Measurements from ENCODE around the gene ELFN1. TPM values are rescaled to one million over a fixed set of nuclear protein-coding genes. Genes with fewer than 3 reads are reported as not detected.

ELFN1 gene
- total RNA-seq, 1 experiment from 2014 or later: 0.69 TPM

DNA sequence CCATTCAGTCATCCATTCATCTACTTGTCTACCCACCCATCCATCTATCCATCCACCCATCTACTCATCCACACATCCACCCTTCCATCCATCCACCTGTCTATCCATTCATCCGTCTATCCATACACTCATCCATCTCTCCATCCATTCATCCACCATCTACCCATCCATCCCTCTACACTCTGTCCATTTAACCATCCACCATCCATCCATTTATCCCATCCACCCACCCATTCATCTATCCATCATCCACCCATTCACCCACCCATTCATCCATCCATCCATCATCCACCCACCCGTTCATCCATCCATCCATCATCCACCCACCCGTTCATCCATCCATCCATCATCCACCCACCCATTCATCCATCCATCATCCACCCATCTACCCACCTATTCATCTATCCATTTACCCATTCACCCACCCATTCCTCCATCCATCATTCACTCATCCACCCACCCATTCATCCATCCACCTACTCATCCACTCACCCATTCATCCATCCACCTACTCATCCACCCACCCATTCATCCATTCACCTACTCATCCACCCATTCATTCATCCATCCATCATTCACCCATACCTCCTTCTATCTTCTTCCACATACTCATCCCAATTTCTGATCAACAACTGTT is 39.3 kb upstream of the ELFN1 start:
- intact Hi-C loops (cut with micrococcal nuclease): no loop called here
- BruUV-seq (replicated peaks): no TSS peak
- ChIA-PET POLR2A (ENCODE audit: unreplicated experiment) (no interaction called here), CTCF (no interaction called here)
- TF ChIP-seq EZH2phosphoT487 (IDR thresholded peaks at IDR 0.05; ENCODE audit: borderline replicate concordance, low read length) (no peak), CTCF (conservative IDR thresholded peaks at IDR 0.05; ENCODE audit: low read depth, low read length) (no peak), EZH2 (IDR thresholded peaks at IDR 0.05; ENCODE audit: low read length, unreplicated experiment) (no peak)
- ATAC-seq: no peak
- no peaks in the 10 kb centered on the region; the same call in 1 of the 2 replicates for H3K27me3 ChIP-seq (ENCODE audit: low read length)
- DNase-seq: no peak
- H3K4me2 ChIP-seq (ENCODE audit: low read length): no peak overlapping the region
- H3K4me1 ChIP-seq (ENCODE audit: insufficient read depth, low read length): no peaks in the 10 kb centered on the region
- no peaks in the 10 kb centered on the region for H3F3A ChIP-seq (ENCODE audit: low read length, unreplicated experiment)
- H3K9me3 ChIP-seq (ENCODE audit: low read length): no peaks in the 10 kb centered on the region
- no peak overlapping the region for H3K27ac ChIP-seq (ENCODE audit: low read length)
- no peaks in the 10 kb centered on the region for H4K20me1 ChIP-seq (ENCODE audit: low read length)
- no peaks in the 10 kb centered on the region for H3K79me2 ChIP-seq (ENCODE audit: low read length)
- no peak overlapping the region for H2AFZ ChIP-seq (ENCODE audit: low read length)
- no peaks in the 10 kb centered on the region for H3K9me2 ChIP-seq (replicated peaks; ENCODE audit: low read length)
- no peak overlapping the region for H3K9ac ChIP-seq (ENCODE audit: low read length)
- no peaks in the 10 kb centered on the region for H3K36me3 ChIP-seq (ENCODE audit: low read depth, low read length)
- H3K4me3 ChIP-seq (ENCODE audit: low read length): no peak overlapping the region

DNA sequence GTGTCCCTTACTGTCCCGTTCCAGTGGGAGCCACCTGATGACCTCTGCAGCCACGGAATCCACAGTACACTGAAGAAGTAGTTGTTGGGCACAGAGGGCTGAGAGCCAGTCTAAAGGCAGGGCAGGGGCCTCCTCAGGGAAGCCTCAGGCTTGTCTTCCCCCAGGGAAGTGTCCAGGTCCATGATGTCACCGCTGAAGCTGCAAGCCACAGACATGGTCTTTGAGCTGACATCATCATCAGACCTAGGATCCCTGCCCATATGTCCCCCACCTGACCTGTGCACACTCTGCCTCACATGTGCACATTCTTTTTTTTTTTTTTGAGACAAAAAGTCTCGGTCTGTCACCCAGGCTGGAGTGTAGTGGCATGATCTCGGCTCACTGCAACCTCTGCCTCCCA is 38.4 kb upstream of the ELFN1 start:
- H3K4me3 ChIP-seq (ENCODE audit: low read length): no peak overlapping the region
- H4K20me1 ChIP-seq (ENCODE audit: low read length): no peaks in the 10 kb centered on the region
- H3K9ac ChIP-seq (ENCODE audit: low read length): no peak overlapping the region
- no peak overlapping the region for H2AFZ ChIP-seq (ENCODE audit: low read length)
- no peaks in the 10 kb centered on the region for H3K9me2 ChIP-seq (replicated peaks; ENCODE audit: low read length)
- H3K27ac ChIP-seq (ENCODE audit: low read length): no peak overlapping the region
- H3K4me2 ChIP-seq (ENCODE audit: low read length): no peak overlapping the region
- ChIA-PET CTCF (no interaction called here), POLR2A (ENCODE audit: unreplicated experiment) (no interaction called here)
- DNase-seq (no peak), ATAC-seq (no peak)
- no TSS peak for BruUV-seq (replicated peaks)
- no peaks in the 10 kb centered on the region for H3F3A ChIP-seq (ENCODE audit: low read length, unreplicated experiment)
- H3K79me2 ChIP-seq (ENCODE audit: low read length): no peaks in the 10 kb centered on the region
- H3K36me3 ChIP-seq (ENCODE audit: low read depth, low read length): no peaks in the 10 kb centered on the region
- H3K4me1 ChIP-seq (ENCODE audit: insufficient read depth, low read length): no peaks in the 10 kb centered on the region
- H3K27me3 ChIP-seq (ENCODE audit: low read length): no peaks in the 10 kb centered on the region; the same call in 1 of the 2 replicates
- no peaks in the 10 kb centered on the region for H3K9me3 ChIP-seq (ENCODE audit: low read length)
- TF ChIP-seq CTCF (conservative IDR thresholded peaks at IDR 0.05; ENCODE audit: low read depth, low read length) (no peak), EZH2phosphoT487 (IDR thresholded peaks at IDR 0.05; ENCODE audit: borderline replicate concordance, low read length) (no peak), EZH2 (IDR thresholded peaks at IDR 0.05; ENCODE audit: low read length, unreplicated experiment) (no peak)
- intact Hi-C loops (cut with micrococcal nuclease): no loop called here

- H2AFZ ChIP-seq (ENCODE audit: low read length): no peak overlapping the region
- ChIA-PET CTCF (no interaction called here), POLR2A (ENCODE audit: unreplicated experiment) (no interaction called here)
- ATAC-seq (no peak), DNase-seq (no peak)
- intact Hi-C loops (cut with micrococcal nuclease): no loop called here
- H3K4me3 ChIP-seq (ENCODE audit: low read length): no peak overlapping the region
- H3K4me1 ChIP-seq (ENCODE audit: insufficient read depth, low read length): no peaks in the 10 kb centered on the region
- no peaks in the 10 kb centered on the region for H3K79me2 ChIP-seq (ENCODE audit: low read length)
- TF ChIP-seq EZH2 (IDR thresholded peaks at IDR 0.05; ENCODE audit: low read length, unreplicated experiment): no peak
- no peak for TF ChIP-seq CTCF (conservative IDR thresholded peaks at IDR 0.05; ENCODE audit: low read depth, low read length)
- no peak for TF ChIP-seq EZH2phosphoT487 (IDR thresholded peaks at IDR 0.05; ENCODE audit: borderline replicate concordance, low read length)
- no peak overlapping the region for H3K27ac ChIP-seq (ENCODE audit: low read length)
- BruUV-seq (replicated peaks): no TSS peak
- H3K9me3 ChIP-seq (ENCODE audit: low read length): no peaks in the 10 kb centered on the region
- no peaks in the 10 kb centered on the region for H3F3A ChIP-seq (ENCODE audit: low read length, unreplicated experiment)
- H4K20me1 ChIP-seq (ENCODE audit: low read length): no peaks in the 10 kb centered on the region
- H3K9me2 ChIP-seq (replicated peaks; ENCODE audit: low read length): no peaks in the 10 kb centered on the region
- no peak overlapping the region for H3K4me2 ChIP-seq (ENCODE audit: low read length)
- no peak overlapping the region for H3K9ac ChIP-seq (ENCODE audit: low read length)
- H3K36me3 ChIP-seq (ENCODE audit: low read depth, low read length): no peaks in the 10 kb centered on the region
- H3K27me3 ChIP-seq (ENCODE audit: low read length): no peaks in the 10 kb centered on the region; the same call in 1 of the 2 replicates
These were observed 37.6 kb upstream of the ELFN1 start for GRCh38 chr7:1632506-1632905.
